Skeletal muscle tissue (tissue), 4 donors: ENCODE measurements around the gene TBX15. TPM values are rescaled to one million over a fixed set of nuclear protein-coding genes. Genes with fewer than 3 reads are reported as not detected.

Source experiments
- H3K27ac ChIP-seq: one replicate; pipeline ENCODE4 v1.7.0; 2013; ENCODE audit warnings: mild to moderate bottlenecking, low read depth, low read length, inconsistent platforms
- H3K27me3 ChIP-seq, 3 donors: one replicate each; pipeline ENCODE4 v1.7.0; 2013; ENCODE audit warnings: low read length in 3 of 3; ENCODE audit not compliant: control insufficient read depth in 3 of 3, insufficient read depth in 3 of 3
- H3K36me3 ChIP-seq, 3 donors: one replicate each; pipeline ENCODE4 v1.7.0; 2013; ENCODE audit warnings: low read length in 3 of 3; ENCODE audit not compliant: control insufficient read depth in 3 of 3, insufficient read depth in 3 of 3
- H3K4me1 ChIP-seq, 3 donors: one replicate each; pipeline ENCODE4 v1.7.0; 2013; ENCODE audit warnings: low read length in 3 of 3, mild to moderate bottlenecking in 3 of 3; ENCODE audit not compliant: control insufficient read depth in 3 of 3, insufficient read depth in 3 of 3
- H3K4me3 ChIP-seq, 3 donors: one replicate each; pipeline ENCODE4 v1.7.0; 2013; ENCODE audit warnings: low read length in 3 of 3
- H3K9ac ChIP-seq, 3 donors: one replicate each; pipeline ENCODE4 v1.7.0; 2013; ENCODE audit warnings: low read length in 3 of 3, mild to moderate bottlenecking in 3 of 3, moderate library complexity in 2 of 3, low read depth in 1 of 3
- H3K9me3 ChIP-seq, 3 donors: one replicate each; pipeline ENCODE4 v1.7.0; 2013; ENCODE audit warnings: low read length in 3 of 3; ENCODE audit not compliant: control insufficient read depth in 3 of 3
- total RNA-seq: library from RNA; depleted of rRNA; stranded (reverse); fragments of >200 nt; gene quantifications from one replicate; pipeline ENCODE4 v1.2.3, GENCODE V29; 2014
- donor health status: Osteomylitis.

The TBX15 gene
- total RNA-seq, 1 donor from 2014 or later, result 49.6 TPM

DNA sequence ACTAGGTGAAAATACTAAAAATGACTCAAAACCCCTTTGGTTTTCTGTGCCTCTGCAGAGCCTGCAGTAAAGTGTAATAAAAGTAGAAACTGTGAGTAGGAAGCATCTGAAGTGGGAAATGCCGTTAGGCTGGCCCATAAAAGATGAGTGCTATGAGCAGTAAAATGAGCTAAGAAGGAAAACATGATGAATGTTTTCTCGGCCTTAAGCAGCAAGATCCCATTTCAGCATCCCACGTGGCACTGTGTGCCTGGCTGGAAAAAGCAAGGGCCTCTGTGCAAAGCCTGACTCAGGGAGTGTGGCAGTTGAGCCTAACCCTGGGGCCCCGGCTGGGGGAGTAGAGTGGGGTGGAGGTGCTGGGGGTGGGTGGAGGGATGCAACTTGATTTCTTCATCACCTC, 109.5 kb downstream of the TBX15 start:
- H3K9me3 ChIP-seq, result no peaks in the 10 kb centered on the region

DNA sequence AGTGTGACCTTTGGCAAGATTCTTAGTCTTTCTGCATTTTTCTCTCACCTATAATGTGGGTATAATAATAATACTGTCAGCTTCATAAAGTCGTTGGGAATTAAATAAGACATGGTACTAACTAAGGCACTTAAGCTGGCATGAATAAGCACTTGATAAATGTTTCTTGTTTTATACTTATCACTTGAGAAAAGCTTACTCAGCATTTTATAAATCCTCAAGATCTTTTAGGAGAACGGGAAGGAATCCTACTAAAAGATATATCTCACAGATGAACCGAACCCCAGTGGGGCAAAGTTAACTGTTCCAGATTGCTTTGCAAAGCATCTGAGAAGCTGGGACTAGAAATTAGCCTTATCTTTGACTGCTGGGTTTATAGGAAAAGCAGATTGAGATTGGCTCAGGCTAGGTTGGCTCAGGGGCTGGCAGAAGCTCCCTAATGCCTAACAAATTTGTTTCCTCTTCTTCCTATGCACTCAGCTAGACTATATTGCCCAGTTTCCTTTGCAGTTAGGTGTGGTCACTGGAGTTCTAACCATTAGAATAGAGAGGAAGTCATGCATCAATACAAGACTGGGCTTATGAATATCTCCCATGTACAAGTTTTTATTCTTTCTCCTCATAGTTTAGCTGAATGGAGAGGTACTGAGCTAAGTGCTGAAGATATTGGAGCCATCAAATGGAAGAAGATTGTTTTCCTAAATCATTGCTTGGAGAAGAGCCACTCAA, 110.3 kb downstream of the TBX15 start:
- Histone ChIP-seq H3K4me1 (peaks cover 0 to 12% (median 2%) of the 10 kb centered on the region in 3 donors), H3K27me3 (no peaks in the 10 kb centered on the region), H3K9me3 (no peaks in the 10 kb centered on the region), H3K27ac (no peak overlapping the region), H3K9ac (no peak overlapping the region), H3K4me3 (no peak overlapping the region), H3K36me3 (no peaks in the 10 kb centered on the region)

More for the DNA sequence above, 109.5 kb downstream of the TBX15 start:
- Histone ChIP-seq H3K4me1 (peaks cover 0 to 12% (median 4%) of the 10 kb centered on the region in 3 donors), H3K36me3 (peaks cover 0 to 5% (median 4%) of the 10 kb centered on the region in 3 donors), H3K4me3 (no peak overlapping the region), H3K27me3 (no peaks in the 10 kb centered on the region), H3K27ac (no peak overlapping the region), H3K9ac (no peak overlapping the region)

DNA sequence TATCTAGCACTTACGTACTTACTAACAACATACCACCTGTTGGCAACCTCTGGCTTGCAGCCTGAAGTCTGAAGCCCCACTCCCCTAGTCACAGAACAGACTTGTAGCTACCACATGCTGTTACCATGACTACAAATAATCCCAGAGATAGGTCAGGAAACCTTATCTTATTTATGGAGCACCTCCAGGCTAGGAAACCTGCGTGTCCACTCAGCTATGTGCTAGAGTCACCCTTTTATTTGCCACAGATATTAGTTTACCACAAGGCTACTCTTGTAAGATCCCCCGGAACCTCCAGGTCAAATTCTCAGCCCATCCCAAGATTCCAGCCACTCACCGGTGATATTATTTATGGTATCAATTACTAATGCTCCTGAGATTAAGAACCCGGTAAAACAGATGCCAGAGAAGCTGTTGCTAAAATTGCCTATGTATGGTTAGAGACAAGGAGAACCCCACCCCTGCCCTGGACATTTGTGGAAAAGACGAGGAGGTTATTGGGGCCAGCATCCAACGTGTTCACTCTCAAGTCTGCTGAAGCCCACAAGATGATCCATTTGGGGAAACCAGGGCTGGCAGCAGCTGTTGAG, 116.5 kb downstream of the TBX15 start:
- Histone ChIP-seq H3K27me3 (no peaks in the 10 kb centered on the region), H3K36me3 (no peaks in the 10 kb centered on the region), H3K27ac (peak overlapping the region; percentile 10), H3K4me3 (no peak overlapping the region), H3K4me1 (peaks cover 2 to 13% (median 11%) of the 10 kb centered on the region in 3 donors), H3K9ac (no peak overlapping the region), H3K9me3 (no peaks in the 10 kb centered on the region)

DNA sequence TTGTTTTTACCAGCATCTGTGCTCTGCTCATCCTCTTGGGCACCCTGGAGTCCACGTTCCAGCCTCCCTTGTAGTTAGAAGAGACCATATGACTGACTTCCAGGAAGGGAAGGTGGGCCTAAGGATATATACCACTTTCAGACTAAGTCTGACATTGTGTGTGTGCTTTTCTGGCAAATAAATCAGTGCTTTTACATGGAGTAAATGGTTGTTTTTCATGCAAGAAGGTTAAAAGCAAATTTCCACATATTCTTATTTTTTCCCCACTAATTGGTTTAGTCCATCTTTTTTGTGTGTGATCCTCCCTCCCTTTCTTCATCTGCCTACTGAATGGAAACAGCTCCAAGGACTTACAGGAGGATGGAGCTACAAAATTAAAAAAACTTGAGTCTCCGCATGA, 119.8 kb downstream of the TBX15 start:
- Histone ChIP-seq H3K27ac (no peak overlapping the region), H3K27me3 (no peaks in the 10 kb centered on the region), H3K9ac (no peak overlapping the region), H3K4me3 (no peak overlapping the region), H3K36me3 (no peaks in the 10 kb centered on the region), H3K4me1 (peaks cover 2 to 13% (median 9%) of the 10 kb centered on the region in 3 donors), H3K9me3 (no peaks in the 10 kb centered on the region)

DNA sequence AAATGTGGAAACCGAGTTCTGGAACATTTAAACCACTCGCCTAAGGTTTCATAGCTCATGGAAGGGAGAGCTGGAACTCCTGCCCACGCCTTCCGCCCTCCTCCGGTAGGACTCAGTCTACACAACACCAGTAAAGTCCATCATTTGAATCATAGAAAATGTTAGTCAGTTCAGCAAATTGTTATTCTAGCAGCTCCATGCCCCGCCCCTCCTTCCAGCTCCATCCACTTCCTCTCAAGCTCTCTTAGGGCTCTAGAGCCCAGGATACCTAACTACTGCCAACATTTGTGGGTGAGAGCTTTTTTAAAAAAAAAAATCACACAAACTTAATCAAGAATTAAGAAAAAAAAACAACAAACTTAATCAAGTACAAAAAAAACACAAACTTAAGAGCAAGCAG, 121.8 kb downstream of the TBX15 start:
- H3K4me1 ChIP-seq, result peaks cover 0 to 10% (median 2%) of the 10 kb centered on the region in 3 donors

DNA sequence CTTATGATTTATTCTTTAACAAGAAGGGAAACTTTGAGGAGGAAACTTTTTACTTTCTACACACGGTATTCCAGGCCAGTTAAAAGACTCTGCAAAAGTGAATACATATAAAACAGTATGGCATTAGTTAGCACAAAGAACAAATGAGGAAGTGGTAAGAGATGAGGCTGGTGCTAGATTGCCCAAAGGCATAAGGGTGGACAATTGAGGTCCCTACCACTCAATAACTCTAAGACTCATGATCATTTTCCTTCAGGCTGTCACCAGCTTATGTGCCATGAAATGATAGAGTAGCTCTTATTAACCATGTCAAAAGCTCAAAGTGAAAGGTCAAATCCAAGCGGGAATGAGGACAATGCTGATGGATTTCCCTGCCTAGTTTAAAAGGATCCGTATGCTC, 124.5 kb downstream of the TBX15 start:
- Histone ChIP-seq H3K9me3 (no peaks in the 10 kb centered on the region), H3K27ac (no peak overlapping the region), H3K4me1 (no peaks in the 10 kb centered on the region), H3K9ac (no peak overlapping the region), H3K4me3 (no peak overlapping the region), H3K27me3 (no peaks in the 10 kb centered on the region), H3K36me3 (no peaks in the 10 kb centered on the region)

More for the DNA sequence above, 121.8 kb downstream of the TBX15 start:
- no peaks in the 10 kb centered on the region for H3K27me3 ChIP-seq
- H3K36me3 ChIP-seq, result no peaks in the 10 kb centered on the region
- no peaks in the 10 kb centered on the region for H3K9me3 ChIP-seq
- no peak overlapping the region for H3K9ac ChIP-seq
- H3K27ac ChIP-seq, result no peak overlapping the region
- no peak overlapping the region for H3K4me3 ChIP-seq

DNA sequence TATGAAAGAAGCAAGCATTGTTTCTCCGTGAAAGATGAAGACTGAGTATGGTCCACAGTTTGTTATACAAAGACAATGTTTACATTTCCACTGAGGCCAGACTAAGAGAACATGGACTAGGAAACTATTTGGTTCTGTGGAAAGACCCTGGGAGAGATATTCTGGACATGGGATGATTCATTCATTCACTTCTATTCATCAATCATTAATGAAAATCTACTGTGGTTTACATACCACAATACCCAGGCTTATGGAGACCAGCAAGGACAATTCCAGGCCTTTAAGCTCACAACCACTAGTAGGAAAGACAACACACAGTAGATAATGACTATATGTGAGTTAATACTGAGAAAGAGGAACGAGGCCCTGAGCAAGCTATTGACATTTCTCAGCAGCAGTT, 125.4 kb downstream of the TBX15 start:
- Histone ChIP-seq H3K27ac (no peak overlapping the region), H3K27me3 (no peaks in the 10 kb centered on the region), H3K9ac (no peak overlapping the region), H3K9me3 (no peaks in the 10 kb centered on the region), H3K36me3 (no peaks in the 10 kb centered on the region), H3K4me1 (no peaks in the 10 kb centered on the region), H3K4me3 (no peak overlapping the region)

DNA sequence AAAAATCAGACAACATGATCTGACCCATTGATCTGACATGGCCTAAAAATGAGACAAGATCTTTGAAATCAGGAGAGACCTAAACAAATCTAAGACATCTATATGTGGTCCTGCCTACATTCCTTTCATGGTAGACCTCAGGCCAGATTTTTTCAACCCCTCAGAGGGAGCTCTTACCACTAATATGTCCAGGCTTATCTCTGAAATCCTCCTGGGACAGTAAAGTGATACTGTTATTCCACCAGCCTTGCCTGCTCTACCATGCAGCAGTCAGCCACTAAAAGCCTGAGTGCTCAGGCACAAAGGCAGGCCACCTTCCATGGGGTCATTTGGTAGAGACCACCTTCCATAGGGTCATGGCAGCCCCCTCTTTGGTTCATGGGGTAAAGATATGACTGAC, 126.9 kb downstream of the TBX15 start:
- H3K27me3 ChIP-seq, result no peaks in the 10 kb centered on the region
- no peak overlapping the region for H3K27ac ChIP-seq
- no peaks in the 10 kb centered on the region for H3K9me3 ChIP-seq
- H3K9ac ChIP-seq, result no peak overlapping the region
- H3K4me3 ChIP-seq, result no peak overlapping the region
- H3K4me1 ChIP-seq, result no peaks in the 10 kb centered on the region
- H3K36me3 ChIP-seq, result no peaks in the 10 kb centered on the region

DNA sequence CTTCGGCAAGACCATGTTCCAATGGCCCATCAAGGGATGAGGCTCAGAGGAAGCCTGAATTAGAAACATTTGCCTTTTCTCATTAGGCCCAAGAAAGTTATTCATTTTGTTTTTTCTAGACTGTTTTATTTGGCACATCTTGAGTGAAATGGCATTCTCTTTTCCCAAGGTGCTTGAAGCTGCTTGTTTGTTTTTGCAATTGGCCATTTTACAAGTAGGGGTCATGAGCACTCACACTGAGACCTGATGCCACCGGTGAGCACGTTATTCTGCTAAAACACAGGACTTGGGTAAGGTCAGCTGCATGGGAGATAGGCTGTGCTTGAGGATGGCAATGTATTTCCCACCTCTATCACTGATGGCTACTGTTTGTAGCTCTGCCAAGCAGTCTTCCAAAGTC, 128.1 kb downstream of the TBX15 start:
- H3K9ac ChIP-seq, result no peak overlapping the region
- H3K27ac ChIP-seq, result no peak overlapping the region
- H3K4me3 ChIP-seq, result no peak overlapping the region
- no peaks in the 10 kb centered on the region for H3K4me1 ChIP-seq
- H3K9me3 ChIP-seq, result no peaks in the 10 kb centered on the region
- no peaks in the 10 kb centered on the region for H3K27me3 ChIP-seq
- no peaks in the 10 kb centered on the region for H3K36me3 ChIP-seq

DNA sequence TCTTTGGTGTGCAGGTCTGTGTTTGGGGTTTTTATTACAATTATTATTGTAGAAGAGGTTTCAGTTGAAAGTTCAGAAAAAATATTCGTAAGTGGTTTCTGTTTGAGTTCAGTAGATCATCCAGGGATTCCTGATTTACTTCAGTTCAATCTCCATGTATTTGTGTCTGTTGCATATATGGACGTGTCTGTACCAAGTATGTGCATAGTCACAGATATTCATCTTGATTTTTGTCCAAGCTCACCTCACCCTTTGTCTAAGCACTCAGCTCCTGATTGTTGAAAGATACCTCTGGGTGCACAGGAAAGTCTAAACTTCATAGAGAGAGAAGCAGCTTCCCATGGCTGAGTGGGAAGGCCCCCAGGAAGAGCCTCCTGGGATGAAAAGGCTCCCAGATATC, 141.7 kb downstream of the TBX15 start:
- Histone ChIP-seq H3K9me3 (no peaks in the 10 kb centered on the region), H3K4me1 (no peaks in the 10 kb centered on the region), H3K9ac (no peak overlapping the region), H3K36me3 (no peaks in the 10 kb centered on the region), H3K27me3 (no peaks in the 10 kb centered on the region), H3K27ac (no peak overlapping the region), H3K4me3 (no peak overlapping the region)
